WTC11 (cell line): ENCODE data around the gene CELF4. TPM values are rescaled to one million over a fixed set of nuclear protein-coding genes. Genes with fewer than 3 reads are reported as not detected.

Experiments
- ATAC-seq: fragments of 200-7000 bp; cut with Tn5 transposase; 2 replicates; pipeline ENCODE4 v1.10.0; 2021; ENCODE audit warnings: mild to moderate bottlenecking, moderate library complexity
- CTCF ChIA-PET: fragments of 300-600 bp; sonication (Branson Sonifier 250); formaldehyde crosslinking; loops from one replicate; lab custom pipeline; 2021; ENCODE audit warnings: antibody characterized with exemption; lab: Charles Lee
- POLR2A ChIA-PET: fragments of 350-600 bp; sonication (Branson Sonifier 250); formaldehyde crosslinking; loops from one replicate; lab custom pipeline; 2021; ENCODE audit warnings: antibody characterized with exemption; lab: Charles Lee
- DNase-seq: peaks from one replicate; pipeline ENCODE4 v3.0.0; 2021; ENCODE audit warnings: low spot score
- H3K27ac Mint-ChIP-seq: 2 replicates; pipeline ENCODE4 v1.8.0; 2021; ENCODE audit warnings: mixed read lengths
- H3K27me3 Mint-ChIP-seq: 2 replicates; pipeline ENCODE4 v1.8.0; 2021; ENCODE audit warnings: low read depth, mild to moderate bottlenecking, moderate library complexity, mixed read lengths
- H3K36me3 Mint-ChIP-seq: 2 replicates; pipeline ENCODE4 v1.8.0; 2021; ENCODE audit warnings: mixed read lengths
- H3K4me1 Mint-ChIP-seq: 2 replicates; pipeline ENCODE4 v1.8.0; 2022; ENCODE audit warnings: mixed read lengths
- H3K4me3 Mint-ChIP-seq: 2 replicates; pipeline ENCODE4 v1.8.0; 2021; ENCODE audit warnings: mild to moderate bottlenecking, moderate library complexity, mixed read lengths
- H3K9me3 Mint-ChIP-seq: 2 replicates; pipeline ENCODE4 v1.8.0; 2021; ENCODE audit warnings: mixed read lengths
- ARID4B ChIP-seq: sonication (generic); formaldehyde crosslinking; IDR thresholded peaks from 2 replicates; pipeline ENCODE4 v1.8.0; 2023; ENCODE audit warnings: missing genetic modification reagents, mild to moderate bottlenecking, borderline replicate concordance
- CREM ChIP-seq: sonication (generic); formaldehyde crosslinking; IDR thresholded peaks from 2 replicates; pipeline ENCODE4 v1.8.1; 2022; ENCODE audit warnings: mild to moderate bottlenecking, missing genetic modification reagents, moderate library complexity
- ELF4 ChIP-seq: sonication (generic); formaldehyde crosslinking; IDR thresholded peaks from 2 replicates; pipeline ENCODE4 v1.8.1; 2022; ENCODE audit warnings: low read depth, mild to moderate bottlenecking, moderate library complexity, missing genetic modification reagents
- FOXP1 ChIP-seq: sonication (generic); formaldehyde crosslinking; IDR thresholded peaks from 2 replicates; pipeline ENCODE4 v1.8.0; 2022; ENCODE audit warnings: missing genetic modification reagents, mild to moderate bottlenecking, moderate library complexity, borderline replicate concordance
- GTF2I ChIP-seq: fragments of 250-450 bp; sonication (Bioruptor Pico); conservative IDR thresholded peaks from 2 replicates; pipeline ENCODE4 v1.4.0; 2021; ENCODE audit warnings: mild to moderate bottlenecking
- HMGA2 ChIP-seq: fragments of 250-450 bp; sonication (Bioruptor Pico); IDR thresholded peaks from 2 replicates; pipeline ENCODE4 v1.4.0; 2021; ENCODE audit warnings: mild to moderate bottlenecking, moderate library complexity
- KAT7 ChIP-seq: sonication (generic); formaldehyde crosslinking; IDR thresholded peaks from 2 replicates; pipeline ENCODE4 v1.8.1; 2023; ENCODE audit warnings: missing genetic modification reagents, mild to moderate bottlenecking, borderline replicate concordance
- MLX ChIP-seq: sonication (generic); formaldehyde crosslinking; IDR thresholded peaks from 2 replicates; pipeline ENCODE4 v1.8.1; 2023; ENCODE audit warnings: mild to moderate bottlenecking, missing genetic modification reagents, moderate library complexity
- OVOL2 ChIP-seq: fragments of 250-450 bp; sonication (Bioruptor Pico); IDR thresholded peaks from 2 replicates; pipeline ENCODE4 v1.9.0; 2021; ENCODE audit warnings: mild to moderate bottlenecking, borderline replicate concordance
- SMAD4 ChIP-seq: sonication (generic); formaldehyde crosslinking; IDR thresholded peaks from 2 replicates; pipeline ENCODE4 v1.8.0; 2022; ENCODE audit warnings: mild to moderate bottlenecking, missing genetic modification reagents
- STAT6 ChIP-seq: sonication (generic); formaldehyde crosslinking; conservative IDR thresholded peaks from 2 replicates; pipeline ENCODE4 v1.8.1; 2023; ENCODE audit warnings: mild to moderate bottlenecking, low read depth, missing genetic modification reagents, moderate library complexity
- TCF7 ChIP-seq: sonication (generic); formaldehyde crosslinking; IDR thresholded peaks from 2 replicates; pipeline ENCODE4 v1.8.0; 2022; ENCODE audit warnings: mild to moderate bottlenecking, low read depth, missing genetic modification reagents, moderate library complexity
- ZNF219 ChIP-seq: sonication (generic); formaldehyde crosslinking; IDR thresholded peaks from 2 replicates; pipeline ENCODE4 v1.8.0; 2023; ENCODE audit warnings: missing genetic modification reagents, mild to moderate bottlenecking, borderline replicate concordance
- ZNF263 ChIP-seq: sonication (generic); formaldehyde crosslinking; IDR thresholded peaks from 2 replicates; pipeline ENCODE4 v1.8.1; 2022; ENCODE audit warnings: low read depth, mild to moderate bottlenecking, moderate library complexity, missing genetic modification reagents
- ZNF396 ChIP-seq: fragments of 250-450 bp; sonication (Bioruptor Pico); IDR thresholded peaks from 2 replicates; pipeline ENCODE4 v1.8.0; 2021; ENCODE audit warnings: mild to moderate bottlenecking, moderate library complexity, borderline replicate concordance
- ZNF512 ChIP-seq: sonication (generic); formaldehyde crosslinking; IDR thresholded peaks from 2 replicates; pipeline ENCODE4 v1.8.1; 2022; ENCODE audit warnings: missing genetic modification reagents, borderline replicate concordance
- ZNF532 ChIP-seq: fragments of 250-450 bp; sonication (Bioruptor Pico); IDR thresholded peaks from 2 replicates; pipeline ENCODE4 v1.9.0; 2021; ENCODE audit warnings: mild to moderate bottlenecking, borderline replicate concordance
- total RNA-seq: library from RNA; stranded (reverse); gene quantifications from 3 replicates; pipeline ENCODE4 v1.2.3, GENCODE V29; 2021

Gene CELF4
- total RNA-seq, 1 experiment from 2014 or later, result 2.9 TPM

GRCh38 chr18:37225279-37225678, 340.3 kb downstream of the CELF4 start:
- no peak for TF ChIP-seq FOXP1 (CRISPR knock-in tag)
- no peak for TF ChIP-seq STAT6
- TF ChIP-seq GTF2I (CRISPR knock-in tag), result no peak
- TF ChIP-seq OVOL2 (CRISPR knock-in tag), result no peak
- no peak for TF ChIP-seq ZNF532
- TF ChIP-seq SMAD4 (CRISPR knock-in tag), result no peak
- TF ChIP-seq ZNF512 (CRISPR knock-in tag), result no peak
- no peak for TF ChIP-seq HMGA2 (CRISPR knock-in tag)
- TF ChIP-seq KAT7, result no peak
- no peak for TF ChIP-seq ZNF219 (CRISPR knock-in tag)
- TF ChIP-seq ZNF396 (CRISPR knock-in tag), result no peak
- TF ChIP-seq MLX, result no peak
- no peak for TF ChIP-seq ZNF263
- TF ChIP-seq ELF4 (CRISPR knock-in tag), result no peak
- TF ChIP-seq TCF7 (CRISPR knock-in tag), result no peak
- no peak for TF ChIP-seq CREM (CRISPR knock-in tag)
- no peak for TF ChIP-seq ARID4B (CRISPR knock-in tag)
- Mint-ChIP-seq H3K9me3 (peaks cover 4% of the 10 kb centered on the region), H3K4me3 (no peak overlapping the region), H3K4me1 (peaks cover 12% of the 10 kb centered on the region), H3K27ac (no peak overlapping the region), H3K27me3 (peaks cover 99% of the 10 kb centered on the region), H3K36me3 (no peaks in the 10 kb centered on the region)
- ChIA-PET CTCF (interaction anchor here (0.8 kb wide), 1 partner anchor 283 kb away, joined by 3 read pairs; no protein-coding TSS in a partner anchor), POLR2A (no interaction called here)
- no peak for DNase-seq
- ATAC-seq, result no peak
